ENCODE data around the gene ANKS3. TPM values are rescaled to one million over a fixed set of nuclear protein-coding genes. Genes with fewer than 3 reads are reported as not detected.
A peak's percentile ranks its signal among the peaks of the same experiment; 100 is the strongest.

Gene ANKS3
- total RNA-seq, 2 donors from 2014 or later, result 10.1 to 23.2 TPM

- no peak overlapping the region for H3K9ac ChIP-seq (ENCODE audit: low read depth in 2 of 2, low read length in 2 of 2)
- H3K27me3 ChIP-seq, result no peaks in the 10 kb centered on the region
- H3K36me3 ChIP-seq, result peaks cover 9% of the 10 kb centered on the region
- no peak for DNase-seq
- TF ChIP-seq CTCF (IDR thresholded peaks at IDR 0.05), result no peak
- no peaks in the 10 kb centered on the region for H3K9me3 ChIP-seq
- intact Hi-C loops (cut with DNase I), result no loop called here
- H3K27ac ChIP-seq, result no peak overlapping the region
- H3K4me3 ChIP-seq, result no peak overlapping the region
- peaks cover 6% of the 10 kb centered on the region for H3K4me1 ChIP-seq
Measured at GRCh38 chr16:4682616-4683254, 51.3 kb downstream of the ANKS3 start.

GRCh38 chr16:4682084-4682591 lies 51.9 kb downstream of the ANKS3 start:
- Histone ChIP-seq H3K9ac (ENCODE audit: low read depth in 2 of 2, low read length in 2 of 2) (no peak overlapping the region), H3K9me3 (no peaks in the 10 kb centered on the region), H3K27ac (no peak overlapping the region), H3K36me3 (peaks cover 9% of the 10 kb centered on the region), H3K4me3 (no peak overlapping the region), H3K4me1 (peaks cover 6% of the 10 kb centered on the region), H3K27me3 (no peaks in the 10 kb centered on the region)
- DNase-seq, result no peak
- intact Hi-C loops (cut with DNase I), result no loop called here
- no peak for TF ChIP-seq CTCF (IDR thresholded peaks at IDR 0.05)

GRCh38 chr16:4681471-4682083 lies 52.5 kb downstream of the ANKS3 start:
- H3K27ac ChIP-seq, result no peak overlapping the region

GRCh38 chr16:4680673-4681470 lies 53.2 kb downstream of the ANKS3 start:
- intact Hi-C loops (cut with DNase I), result no loop called here
- Histone ChIP-seq H3K9me3 (no peaks in the 10 kb centered on the region), H3K4me3 (peak overlapping the region; percentile 21), H3K9ac (ENCODE audit: low read depth in 2 of 2, low read length in 2 of 2) (peak overlapping the region; percentile 70 to 94), H3K36me3 (peaks cover 9% of the 10 kb centered on the region), H3K4me1 (peaks cover 6% of the 10 kb centered on the region), H3K27ac (peak overlapping the region; percentile 95), H3K27me3 (no peaks in the 10 kb centered on the region)
- TF ChIP-seq CTCF (IDR thresholded peaks at IDR 0.05), result no peak
- no peak for DNase-seq

More at GRCh38 chr16:4681471-4682083, 52.5 kb downstream of the ANKS3 start:
- H3K4me1 ChIP-seq, result peaks cover 6% of the 10 kb centered on the region
- peaks cover 9% of the 10 kb centered on the region for H3K36me3 ChIP-seq
- H3K4me3 ChIP-seq, result no peak overlapping the region
- no peaks in the 10 kb centered on the region for H3K9me3 ChIP-seq
- peak overlapping the region in 1 of 2 donors; percentile 94 for H3K9ac ChIP-seq (ENCODE audit: low read depth in 2 of 2, low read length in 2 of 2)
- TF ChIP-seq CTCF (IDR thresholded peaks at IDR 0.05), result no peak
- H3K27me3 ChIP-seq, result no peaks in the 10 kb centered on the region
- DNase-seq, result no peak
- intact Hi-C loops (cut with DNase I), result no loop called here

GRCh38 chr16:4679850-4680636 lies 54.0 kb downstream of the ANKS3 start:
- intact Hi-C loops (cut with DNase I), result no loop called here
- peak overlapping the region; percentile 21 for H3K4me3 ChIP-seq
- H3K9me3 ChIP-seq, result no peaks in the 10 kb centered on the region
- TF ChIP-seq CTCF (IDR thresholded peaks at IDR 0.05), result no peak
- no peaks in the 10 kb centered on the region for H3K27me3 ChIP-seq
- H3K36me3 ChIP-seq, result peaks cover 9% of the 10 kb centered on the region
- H3K4me1 ChIP-seq, result peaks cover 6% of the 10 kb centered on the region
- DNase-seq, result peak; percentile 81
- H3K9ac ChIP-seq (ENCODE audit: low read depth in 2 of 2, low read length in 2 of 2), result peak overlapping the region; percentile 70 to 94
- H3K27ac ChIP-seq, result peak overlapping the region; percentile 95

Data from colonic mucosa (tissue), 4 donors.